NCI-H128 (cell line): ENCODE measurements around the gene CLCF1.
A peak's percentile ranks its signal among the peaks of the same experiment; 100 is the strongest.

Experiments
- DNase-seq: peaks from one replicate; lab custom pipeline; 2025; ENCODE audit not compliant: unreplicated experiment; lab: John Stamatoyannopoulos, UW

Gene CLCF1

DNA sequence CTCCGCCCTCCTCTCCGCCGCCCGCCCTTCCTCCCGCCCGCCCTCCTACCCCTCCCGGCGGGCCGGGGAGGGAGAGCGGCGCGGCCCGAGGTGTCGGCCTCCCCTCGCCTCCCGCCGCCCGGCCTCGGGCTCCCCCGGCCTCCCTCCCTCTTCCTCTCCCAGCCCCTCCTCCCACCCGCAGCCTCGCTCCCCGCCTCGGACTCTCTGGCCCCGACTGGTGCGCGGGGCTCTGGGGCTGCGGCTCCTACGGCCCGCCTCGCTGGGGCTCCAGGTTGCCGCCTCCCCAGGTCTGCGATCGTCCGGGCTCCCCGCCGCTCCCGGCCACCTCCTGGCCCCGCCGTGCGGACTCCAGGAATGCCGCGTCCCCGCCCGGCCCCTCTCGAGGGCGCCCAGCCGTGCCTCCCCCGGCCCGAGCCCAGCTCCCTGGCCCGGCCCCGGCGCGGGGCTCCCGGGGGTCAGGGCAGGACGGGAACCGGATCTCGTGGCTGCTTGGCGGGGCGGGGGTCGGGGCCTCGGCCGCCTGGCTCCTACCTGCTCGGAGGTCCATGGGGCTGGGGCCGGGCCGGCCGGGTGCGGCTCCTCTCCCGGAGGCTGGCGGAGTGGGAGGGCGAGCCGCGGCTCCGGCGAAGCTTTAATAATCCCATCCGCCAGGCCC lies at the start of gene CLCF1:
Gene CLCF1, minus strand, starts transcription at position 606 of the 655 bp plus-strand sequence. Its CDS starts 59 bp downstream, at position 547.
- DNase-seq, result no peak

DNA sequence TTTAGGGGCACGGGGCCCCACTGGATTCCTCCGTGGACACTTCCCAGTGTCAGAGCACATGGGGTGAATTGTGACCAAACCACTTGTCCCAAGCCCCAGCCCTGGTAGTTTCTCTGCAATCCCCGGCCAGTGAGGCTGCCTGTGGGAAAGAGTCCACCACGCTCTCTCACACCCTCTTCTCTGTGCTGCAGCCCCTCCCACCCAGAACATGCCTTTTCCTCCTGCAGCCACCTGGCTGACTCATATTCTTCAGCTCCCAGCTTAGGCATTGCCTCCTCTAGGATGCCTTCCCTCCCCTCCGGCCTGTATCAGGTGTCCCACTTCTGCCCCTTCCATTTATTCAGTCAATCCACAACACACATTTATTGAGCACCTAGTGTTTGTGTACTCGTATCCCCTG lies 49.5 kb upstream of the CLCF1 start:
- DNase-seq, result no peak

DNA sequence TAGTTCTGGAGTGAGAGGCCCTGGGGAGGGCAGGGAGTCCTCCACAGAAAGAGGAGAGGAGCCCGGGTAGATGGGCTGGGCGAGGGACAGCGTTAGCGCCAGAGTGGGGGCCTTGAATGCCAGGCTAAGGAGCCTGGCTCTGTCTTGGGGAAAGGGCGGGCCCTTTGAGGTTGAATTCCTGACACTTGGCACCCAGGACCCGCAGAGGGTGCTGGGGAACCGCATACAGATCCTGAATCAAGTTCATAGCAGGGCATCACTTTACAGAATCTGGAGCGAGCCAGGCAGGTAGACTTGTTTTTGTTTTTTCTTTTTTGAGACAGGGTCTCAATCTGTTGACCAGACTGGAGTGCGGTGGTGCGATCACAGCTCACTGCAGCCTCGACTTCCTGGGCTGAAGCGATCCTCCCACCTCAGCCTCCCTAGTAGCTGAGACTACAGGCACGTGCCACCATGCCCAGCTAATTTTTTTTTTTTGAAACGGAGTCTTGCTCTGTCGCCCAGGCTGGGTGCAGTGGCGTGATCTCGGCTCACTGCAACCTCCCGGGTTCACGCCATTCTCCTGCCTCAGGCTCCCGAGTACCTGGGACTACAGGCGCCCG lies 48.1 kb upstream of the CLCF1 start:
- DNase-seq, result no peak

DNA sequence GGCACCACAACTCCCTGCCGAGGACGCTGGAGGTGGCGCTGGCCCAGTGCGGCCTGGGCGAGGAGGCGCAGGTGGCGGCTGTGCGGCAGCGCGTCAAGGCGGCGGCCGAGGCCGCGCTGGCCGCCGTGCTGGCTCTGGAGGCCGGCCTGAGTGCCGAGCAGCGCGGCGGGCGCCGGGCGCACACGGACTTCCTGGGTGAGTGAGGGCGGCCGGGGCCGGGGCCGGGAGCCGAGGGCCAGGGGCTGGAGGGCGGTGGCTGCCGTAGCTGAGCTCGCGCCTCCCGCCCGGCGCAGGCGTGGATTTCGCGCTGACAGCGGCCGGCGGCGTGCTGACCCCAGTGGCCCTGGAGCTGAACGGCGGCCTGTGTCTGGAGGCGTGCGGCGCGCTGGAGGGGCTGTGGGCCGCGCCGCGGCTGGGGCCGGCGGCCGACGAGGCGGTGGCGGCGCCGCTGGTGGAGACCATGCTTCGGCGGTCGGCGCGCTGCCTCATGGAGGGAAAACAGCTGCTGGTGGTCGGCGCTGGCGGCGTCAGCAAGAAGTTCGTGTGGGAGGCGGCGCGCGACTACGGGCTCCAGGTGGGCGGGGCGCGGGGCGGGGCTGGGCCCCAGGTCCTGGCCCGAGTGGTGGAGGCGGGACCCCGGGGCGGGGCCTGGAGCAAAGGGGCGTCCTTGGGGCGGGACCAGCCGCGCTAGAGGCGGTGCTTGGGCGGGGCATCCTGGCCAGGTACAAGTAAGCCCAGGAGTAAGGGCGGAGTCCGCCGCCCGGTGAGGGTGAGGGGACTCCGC lies 47.4 kb upstream of the CLCF1 start:
- peak; percentile 75 for DNase-seq

DNA sequence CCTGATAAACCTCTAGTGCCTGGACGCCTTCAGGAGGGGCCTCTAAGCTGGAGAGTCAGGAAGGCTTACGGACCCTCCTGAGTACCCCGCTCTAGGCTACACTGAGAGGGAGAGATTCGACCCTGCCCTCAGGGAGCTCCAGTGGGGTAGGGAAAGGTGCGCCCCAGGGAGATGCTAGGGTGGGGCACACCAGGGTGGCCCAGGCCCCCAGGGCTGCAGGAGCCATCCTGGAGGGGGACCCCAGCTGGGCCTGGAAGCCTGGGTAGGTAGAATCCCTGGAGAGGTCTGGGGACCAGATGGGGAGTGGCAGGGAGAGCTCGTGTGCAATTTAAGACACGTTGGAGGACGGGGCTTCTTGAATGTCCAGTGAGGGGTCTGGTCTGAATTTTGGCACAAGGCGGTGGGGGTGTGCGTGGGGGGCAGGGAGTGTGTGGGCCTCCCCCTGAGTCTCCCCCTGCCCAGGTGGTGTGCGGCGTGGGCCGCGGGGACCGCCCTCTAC lies 46.8 kb upstream of the CLCF1 start:
- no peak for DNase-seq

DNA sequence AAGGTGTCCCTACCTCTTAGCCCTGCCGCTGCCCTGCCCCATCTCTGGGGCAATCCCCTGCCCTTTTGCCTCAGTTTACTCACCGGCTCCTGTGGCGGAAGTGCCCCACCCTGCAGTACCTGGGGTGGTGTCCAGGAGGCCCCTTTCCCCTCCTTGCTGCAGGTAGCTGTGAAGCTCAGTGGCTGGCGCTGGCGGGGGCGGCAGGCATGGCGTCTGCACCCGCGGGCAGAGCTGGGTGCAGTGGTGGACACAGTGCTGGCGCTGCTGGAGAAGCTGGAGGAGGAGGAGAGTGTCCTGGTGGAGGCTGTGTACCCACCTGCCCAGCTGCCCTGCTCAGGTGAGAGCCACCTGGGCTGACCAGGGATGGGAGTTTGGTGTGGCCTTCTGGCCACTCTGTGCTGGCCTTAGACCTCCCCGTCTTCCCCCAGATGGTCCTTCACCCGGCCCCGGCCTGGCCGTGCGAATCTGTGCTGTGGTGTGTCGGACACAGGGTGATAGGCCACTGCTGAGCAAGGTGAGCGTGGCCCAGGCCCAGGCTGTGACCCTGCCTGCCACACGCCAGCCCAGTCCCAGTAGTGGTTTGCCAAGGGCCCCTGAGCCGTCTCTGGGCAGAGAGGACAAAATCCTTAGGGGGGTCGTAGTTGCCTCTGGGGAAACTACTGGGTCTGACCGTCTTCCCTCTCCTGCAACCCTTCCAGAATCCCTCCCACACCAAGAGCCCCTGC lies 46.1 kb upstream of the CLCF1 start:
- DNase-seq, result no peak

DNA sequence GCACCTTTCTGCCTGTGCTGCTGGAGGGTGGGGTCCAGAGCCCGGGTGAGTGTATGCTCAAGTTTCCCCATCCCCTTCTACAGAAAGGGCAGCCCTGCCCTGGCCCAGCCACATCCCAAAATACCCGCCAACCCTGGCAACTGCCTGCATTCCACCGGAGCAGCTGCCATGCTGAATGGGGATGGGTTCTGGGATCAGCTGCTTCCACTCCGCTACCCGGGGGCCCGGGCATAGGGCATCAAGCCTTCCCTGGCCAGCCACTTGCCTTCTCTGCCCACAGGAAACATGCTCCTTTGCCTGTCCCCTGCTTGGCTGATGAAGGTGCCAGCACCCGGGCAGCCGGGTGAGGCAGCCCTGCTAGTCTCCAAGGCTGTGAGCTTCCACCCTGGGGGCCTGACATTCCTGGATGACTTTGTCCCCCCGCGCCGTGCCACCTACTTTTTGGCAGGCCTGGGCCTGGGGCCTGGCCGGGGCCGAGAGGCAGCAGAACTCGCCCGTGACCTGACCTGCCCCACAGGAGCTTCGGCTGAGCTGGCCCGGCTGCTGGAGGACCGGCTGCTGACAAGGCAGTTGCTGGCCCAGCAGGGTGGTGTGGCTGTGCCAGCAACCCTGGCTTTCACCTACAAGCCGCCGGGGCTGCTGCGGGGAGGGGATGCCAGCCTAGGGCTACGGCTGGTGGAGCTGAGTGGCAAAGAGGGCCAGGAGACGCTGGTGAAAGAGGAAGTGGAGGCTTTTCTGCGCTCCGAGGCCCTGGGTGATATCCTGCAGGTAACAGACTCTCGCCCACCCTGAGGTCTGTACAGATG lies 45.3 kb upstream of the CLCF1 start:
- no peak for DNase-seq

DNA sequence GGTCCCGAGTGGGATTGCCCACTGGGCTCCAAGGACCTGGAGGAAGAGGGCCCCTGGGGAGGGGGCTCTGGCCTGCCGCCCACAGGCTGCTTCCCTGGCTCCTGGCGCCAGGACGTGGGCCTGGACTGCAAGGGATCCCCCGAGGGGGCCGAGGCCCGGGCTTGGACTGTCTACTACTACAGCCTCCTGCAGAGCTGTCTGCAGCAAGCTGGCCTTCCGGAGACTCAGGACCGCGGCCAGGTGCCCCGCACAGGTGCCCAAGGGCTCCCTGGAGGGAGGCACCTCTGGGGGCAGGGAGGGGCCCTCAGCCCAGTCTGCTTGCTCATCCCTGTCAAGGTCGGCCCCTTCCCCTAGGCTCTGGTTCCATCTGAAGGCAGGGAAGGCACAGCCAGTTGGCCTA lies 44.0 kb upstream of the CLCF1 start:
- no peak for DNase-seq

DNA sequence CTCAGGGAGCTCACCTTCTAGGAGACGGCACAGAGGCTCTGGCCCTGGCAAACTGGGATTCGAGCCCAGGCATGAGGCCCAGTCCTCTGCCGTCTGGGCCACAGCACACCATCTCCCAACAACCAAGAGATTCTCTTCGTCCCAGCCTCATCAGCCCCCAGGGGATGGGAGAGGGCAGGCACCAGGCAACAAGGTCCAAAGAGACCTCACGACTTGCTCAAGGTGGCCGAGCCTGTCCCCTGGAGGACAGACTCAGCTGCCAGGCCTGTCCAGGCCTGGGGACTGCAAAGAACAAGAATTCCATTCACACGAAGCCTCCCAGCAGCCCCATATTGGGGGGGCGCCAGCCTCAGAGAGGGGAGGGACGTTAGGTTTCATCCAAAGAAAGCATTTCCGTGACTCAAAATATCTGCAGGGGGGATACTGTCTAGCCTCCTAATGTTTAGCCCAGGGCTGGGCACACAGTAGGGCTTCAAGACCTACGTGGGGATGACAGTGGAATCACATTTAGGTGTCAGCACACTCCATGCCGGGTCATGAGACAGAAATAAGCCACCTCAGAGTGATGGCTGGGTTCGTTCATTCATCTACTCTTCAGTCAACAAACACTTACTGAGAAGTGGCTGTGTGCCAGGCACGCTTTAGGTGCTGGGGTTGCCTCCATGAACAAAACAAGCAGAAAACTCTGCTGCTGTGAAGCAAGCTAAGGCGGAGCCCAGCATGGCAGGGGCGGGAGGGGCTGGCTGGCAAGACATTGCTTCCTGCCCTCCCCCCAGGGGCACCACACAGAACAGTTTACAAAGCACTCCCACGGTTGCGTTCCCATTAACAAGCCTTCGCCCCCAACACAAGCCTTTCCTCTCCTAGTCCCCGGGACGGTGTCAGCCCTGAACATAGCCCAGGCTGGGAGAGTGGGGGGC lies 43.3 kb upstream of the CLCF1 start:
- no peak for DNase-seq

DNA sequence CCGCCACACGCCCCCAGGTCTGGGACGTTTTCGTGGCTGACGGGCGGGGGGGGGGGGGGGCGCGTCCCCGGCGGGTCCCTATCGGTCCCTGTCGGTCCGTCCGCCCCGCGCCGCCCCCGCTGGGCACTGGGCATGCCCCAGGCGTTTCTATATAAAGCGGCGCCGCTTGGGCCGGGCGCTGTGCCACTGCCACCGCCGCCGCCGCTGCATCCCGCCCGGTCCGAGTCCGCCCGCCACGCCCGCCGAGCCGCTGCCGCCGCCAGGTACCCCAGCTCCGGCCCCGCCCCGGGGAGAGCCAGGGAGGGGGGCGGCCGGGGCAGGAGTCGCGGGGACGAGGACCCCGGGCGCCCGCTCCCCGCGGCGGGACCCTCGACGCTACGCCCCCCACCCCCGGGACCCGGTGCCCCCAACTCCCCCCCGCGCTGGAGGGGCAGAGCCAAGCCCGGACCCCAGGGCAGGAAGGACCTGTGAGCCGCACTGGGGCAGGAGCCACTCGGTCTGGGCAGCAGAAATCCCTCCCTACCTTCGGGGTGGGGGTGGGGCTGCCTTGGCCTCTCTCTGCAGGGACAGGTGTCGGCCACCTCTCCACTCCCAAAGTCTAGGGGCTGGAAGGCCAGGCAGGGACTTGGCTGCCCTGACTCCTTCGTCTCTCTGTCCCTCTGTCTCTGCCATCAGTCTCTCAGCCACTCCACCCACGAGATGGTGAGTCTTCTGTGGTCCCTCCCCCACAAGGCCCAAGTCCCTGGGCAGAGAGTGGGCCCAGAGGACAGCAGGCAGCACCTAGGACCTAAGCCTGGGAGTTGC lies 42.3 kb upstream of the CLCF1 start, which contains the start of gene CARNS1:
Gene CARNS1, plus strand, starts transcription at position 178 of the 804 bp plus-strand sequence. Its CDS starts 522 bp downstream, at position 700.
- DNase-seq, result no peak

DNA sequence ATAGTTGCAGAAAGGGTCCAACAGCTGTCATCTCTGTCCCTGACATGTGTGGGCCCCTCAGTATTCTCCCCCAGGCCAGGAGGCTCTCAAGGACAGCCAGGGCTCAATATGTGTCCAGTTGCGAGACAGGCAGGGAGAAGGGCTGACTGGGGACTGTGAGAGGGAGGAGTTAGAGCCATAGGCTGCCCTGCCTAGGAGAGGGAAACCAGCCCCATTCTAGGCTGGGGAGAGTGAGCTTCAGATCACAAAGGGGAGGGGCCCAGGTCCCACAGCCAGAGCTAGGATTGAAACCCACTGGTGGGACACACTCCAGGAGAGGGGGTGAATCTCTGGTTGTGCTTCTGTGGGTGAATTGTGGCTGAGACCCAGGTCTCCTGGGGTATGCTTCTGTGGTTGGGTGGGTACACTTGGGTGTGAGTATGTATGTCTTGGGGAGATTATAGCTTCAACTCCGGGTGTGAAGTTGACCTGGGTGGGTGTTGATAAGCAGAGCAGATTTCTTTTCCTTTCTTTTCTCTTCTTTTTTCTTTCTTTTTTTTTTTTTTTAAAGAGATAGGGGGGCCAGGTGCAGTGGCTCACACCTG lies 40.0 kb upstream of the CLCF1 start:
- no peak for DNase-seq

DNA sequence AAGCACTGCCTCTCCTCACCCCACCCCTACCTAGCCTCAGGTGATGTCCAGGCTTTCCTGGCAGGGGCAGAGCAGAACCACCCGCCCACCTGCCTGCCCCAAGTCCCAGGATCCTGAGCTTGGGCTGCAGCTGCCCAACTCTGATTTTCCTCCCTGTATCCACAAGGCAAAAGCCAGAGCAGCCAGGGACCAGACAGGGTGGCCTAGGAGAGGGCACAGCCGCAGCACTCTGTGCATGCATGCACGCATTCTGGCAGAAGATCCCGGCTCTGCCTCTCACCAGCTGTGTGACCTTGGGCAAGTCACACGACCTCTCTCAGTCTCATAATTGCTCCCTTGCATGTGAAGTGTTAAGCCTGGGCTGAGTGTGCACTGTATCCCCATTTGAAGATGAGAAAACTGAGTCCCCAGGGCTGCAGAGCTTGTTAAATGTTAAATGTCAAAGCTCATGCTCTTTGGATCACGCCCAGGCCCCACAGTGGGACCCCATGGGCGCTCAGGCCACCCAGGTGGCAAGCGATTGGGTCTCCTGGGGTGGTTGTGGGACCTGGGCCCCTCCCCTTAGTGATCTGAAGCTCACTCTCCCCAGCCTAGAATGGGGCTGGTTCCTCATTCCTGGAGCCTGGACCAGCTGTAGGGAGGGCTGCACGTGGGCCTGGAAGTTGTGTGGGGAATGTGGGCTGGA lies 39.2 kb upstream of the CLCF1 start:
- no peak for DNase-seq

DNA sequence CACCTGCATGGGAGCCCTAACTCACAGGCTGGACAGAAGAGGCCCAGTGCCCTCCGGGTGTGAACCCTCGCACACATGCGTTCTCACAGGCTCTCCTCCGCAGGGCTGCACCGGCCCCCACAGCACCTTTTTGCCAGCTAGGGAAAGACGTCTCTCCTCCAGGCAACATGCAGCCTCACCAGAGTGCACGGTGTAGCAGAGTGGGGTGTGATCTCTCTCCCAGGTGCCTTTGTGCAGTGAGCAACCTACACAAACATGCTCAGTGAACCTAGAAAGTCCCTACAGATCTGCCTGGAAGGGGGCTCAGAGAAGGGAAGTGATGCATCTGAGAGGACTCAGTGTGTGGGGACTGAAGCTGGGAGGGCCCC lies 38.4 kb upstream of the CLCF1 start:
- no peak for DNase-seq

DNA sequence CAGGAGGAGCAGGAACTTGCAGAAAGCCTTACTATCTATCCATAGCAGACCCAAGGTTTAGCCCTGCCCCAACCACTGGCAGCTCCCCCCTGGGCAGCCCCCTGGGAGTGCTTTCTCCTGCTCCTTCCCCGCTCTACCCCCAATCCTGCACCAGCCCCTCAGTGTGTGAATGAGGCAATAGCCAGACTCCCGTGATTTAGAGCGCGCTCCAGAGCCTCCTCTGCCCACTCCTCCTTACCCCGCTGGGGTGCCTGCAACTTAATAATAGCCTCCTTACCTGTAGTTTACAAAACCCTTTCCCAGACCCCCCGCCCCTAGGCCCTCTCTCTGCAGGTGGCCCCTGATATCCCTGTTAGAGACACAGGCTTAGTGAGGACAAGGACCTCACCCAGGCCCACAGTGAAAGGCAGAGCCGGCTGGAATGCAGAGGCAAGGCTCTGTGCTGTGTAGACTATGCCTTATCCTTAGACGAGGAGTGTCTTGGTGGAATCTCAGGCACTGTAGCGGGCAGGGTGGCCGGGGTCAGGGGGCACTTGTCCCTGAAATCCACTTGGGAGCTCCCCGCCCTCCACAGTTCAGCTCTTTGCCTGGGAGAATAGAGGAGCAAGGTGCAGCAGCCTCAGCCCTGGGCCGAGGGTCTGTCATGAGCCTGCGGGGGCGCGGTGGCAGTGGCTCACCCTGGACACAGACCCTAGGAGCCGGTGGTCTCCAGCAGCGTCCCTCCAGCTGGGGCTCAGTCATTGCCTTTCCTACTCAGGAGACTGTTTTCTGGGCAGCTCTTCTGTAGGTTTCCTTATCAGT lies 37.8 kb upstream of the CLCF1 start:
- DNase-seq, result no peak

DNA sequence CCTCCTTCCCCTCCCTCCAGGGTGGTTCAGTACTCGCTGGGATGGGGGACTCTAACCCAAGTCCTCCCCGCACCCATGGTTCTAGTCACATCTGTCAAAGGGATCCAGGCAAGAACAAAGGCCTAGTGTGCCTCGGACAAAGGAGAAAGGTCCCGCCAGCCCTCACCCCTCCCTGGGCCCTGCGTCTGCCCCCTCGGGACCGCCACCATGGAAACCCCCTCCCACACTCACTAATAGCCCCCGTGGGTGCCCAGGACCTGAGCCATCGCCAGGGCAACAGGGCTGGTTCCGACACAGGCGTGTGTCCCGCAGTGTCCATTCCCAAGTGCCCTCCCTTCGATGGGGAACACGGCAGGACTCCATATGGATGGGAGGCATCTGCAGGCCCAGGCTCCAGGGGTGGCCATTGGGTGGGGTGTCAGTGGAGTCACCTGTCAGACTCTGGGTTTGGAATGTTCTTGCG lies 37.0 kb upstream of the CLCF1 start:
- DNase-seq, result no peak

DNA sequence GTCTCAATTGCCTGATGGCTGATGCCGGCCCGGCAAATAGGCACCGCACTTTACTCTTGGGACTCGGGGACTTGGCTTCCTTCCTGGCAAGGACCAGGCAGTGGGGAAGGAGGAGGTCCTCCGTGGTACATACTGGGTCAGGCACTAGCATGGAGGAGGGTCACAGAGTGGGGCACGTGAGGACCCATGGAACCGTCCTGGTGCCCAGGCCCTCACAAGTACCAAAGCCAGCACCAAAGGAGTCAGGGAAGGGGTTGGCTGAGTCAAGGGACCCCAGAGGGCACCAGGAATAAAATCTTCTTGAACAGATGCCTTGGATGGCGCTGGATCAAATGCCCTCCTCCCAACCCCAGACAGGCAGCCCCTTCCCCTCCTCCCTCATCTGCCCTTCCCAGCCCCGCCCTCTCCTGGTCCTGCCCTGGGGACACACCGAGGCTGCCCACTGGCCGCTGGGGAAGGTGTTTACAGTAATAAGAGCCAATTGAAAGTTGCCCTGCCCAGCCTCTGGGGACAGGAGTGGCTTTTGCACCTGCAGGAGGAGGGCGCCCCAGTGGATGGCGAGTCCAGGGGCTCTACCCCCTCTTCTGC lies 36.5 kb upstream of the CLCF1 start:
- DNase-seq, result no peak
